Activated T-cell treated with anti-CD3 and anti-CD28 coated beads, Interleukin-2, amount 50 U/mL, for 72 hours (primary cell): Measurements from ENCODE around the gene MIA3. TPM values are rescaled to one million over a fixed set of nuclear protein-coding genes. Genes with fewer than 3 reads are reported as not detected.

ENCODE experiments used
- ATAC-seq, 2 donors: fragments of 150-1000 bp; cut with Tn5 transposase; replicated peaks in 1 of 2; 2 replicates each; pipeline ENCODE4 v1.10.0; 2021; ENCODE audit warnings: moderate library complexity in 2 of 2, mild to moderate bottlenecking in 1 of 2
- DNase-seq, 2 donors: peaks; one replicate each; pipeline ENCODE4 v3.0.0; 2021 to 2022; ENCODE audit warnings: mixed read lengths in 1 of 2
- H3K27ac Mint-ChIP-seq: one replicate; pipeline ENCODE4 v1.8.0; 2022; ENCODE audit warnings: mild to moderate bottlenecking, moderate library complexity, mixed read lengths
- H3K27me3 Mint-ChIP-seq: one replicate; pipeline ENCODE4 v1.8.0; 2022; ENCODE audit warnings: low read depth, mixed read lengths
- H3K36me3 Mint-ChIP-seq, 2 donors: one replicate each; pipeline ENCODE4 v1.8.0; 2022; ENCODE audit warnings: mixed read lengths in 2 of 2, mild to moderate bottlenecking in 1 of 2; ENCODE audit not compliant: insufficient read depth in 2 of 2
- H3K4me1 Mint-ChIP-seq: one replicate; pipeline ENCODE4 v1.8.0; 2022; ENCODE audit warnings: low read depth, mixed read lengths
- H3K4me3 Mint-ChIP-seq, 2 donors: one replicate each; pipeline ENCODE4 v1.8.0; 2022; ENCODE audit warnings: mild to moderate bottlenecking in 2 of 2, mixed read lengths in 2 of 2, moderate library complexity in 2 of 2
- H3K9me3 Mint-ChIP-seq, 2 donors: one replicate each; pipeline ENCODE4 v1.8.0; 2022; ENCODE audit warnings: mixed read lengths in 2 of 2
- total RNA-seq, 2 donors: library from RNA; stranded (reverse); gene quantifications; one replicate each; pipeline ENCODE4 v1.2.3, GENCODE V29; 2022

MIA3 gene
- total RNA-seq, 2 donors from 2014 or later: 52.2 to 61.5 TPM

GRCh38 chr1:222629921-222630535 lies 12.1 kb downstream of the MIA3 start:
- no peak for ATAC-seq
- Mint-ChIP-seq H3K27me3 (no peaks in the 10 kb centered on the region), H3K36me3 (peaks cover 2 to 23% of the 10 kb centered on the region in 2 donors)

GRCh38 chr1:222631611-222632208 lies 13.8 kb downstream of the MIA3 start:
- ATAC-seq (no peak), DNase-seq (no peak)
- H3K4me3 Mint-ChIP-seq: no peak overlapping the region
- H3K27me3 Mint-ChIP-seq: no peaks in the 10 kb centered on the region
- H3K9me3 Mint-ChIP-seq: no peaks in the 10 kb centered on the region
- H3K4me1 Mint-ChIP-seq: no peaks in the 10 kb centered on the region
- no peak overlapping the region for H3K27ac Mint-ChIP-seq
- H3K36me3 Mint-ChIP-seq: peaks cover 2 to 24% of the 10 kb centered on the region in 2 donors

More at GRCh38 chr1:222629921-222630535, 12.1 kb downstream of the MIA3 start:
- Mint-ChIP-seq H3K4me1 (no peaks in the 10 kb centered on the region), H3K27ac (no peak overlapping the region), H3K4me3 (no peak overlapping the region), H3K9me3 (no peaks in the 10 kb centered on the region)
- DNase-seq: no peak

- H3K4me3 Mint-ChIP-seq: no peak overlapping the region
- H3K27ac Mint-ChIP-seq: no peak overlapping the region
- H3K4me1 Mint-ChIP-seq: no peaks in the 10 kb centered on the region
- no peaks in the 10 kb centered on the region for H3K9me3 Mint-ChIP-seq
- ATAC-seq: no peak
- no peaks in the 10 kb centered on the region for H3K27me3 Mint-ChIP-seq
- H3K36me3 Mint-ChIP-seq: peaks cover 2 to 23% of the 10 kb centered on the region in 2 donors
- no peak for DNase-seq
Measured at GRCh38 chr1:222632749-222633148, 14.9 kb downstream of the MIA3 start.

- Mint-ChIP-seq H3K9me3 (no peaks in the 10 kb centered on the region), H3K27me3 (no peaks in the 10 kb centered on the region), H3K36me3 (peaks cover 2 to 16% of the 10 kb centered on the region in 2 donors), H3K27ac (no peak overlapping the region), H3K4me3 (no peak overlapping the region), H3K4me1 (no peaks in the 10 kb centered on the region)
- DNase-seq: peak; percentile 64 to 82
- ATAC-seq: peak; percentile 69 to 78
Measured at GRCh38 chr1:222634180-222635013, 16.5 kb downstream of the MIA3 start.

- H3K27me3 Mint-ChIP-seq: no peaks in the 10 kb centered on the region
Measured at GRCh38 chr1:222641269-222641948, 23.5 kb downstream of the MIA3 start.

GRCh38 chr1:222642468-222642867 lies 24.6 kb downstream of the MIA3 start:
- Mint-ChIP-seq H3K27me3 (no peaks in the 10 kb centered on the region), H3K36me3 (peaks cover 2 to 10% of the 10 kb centered on the region in 2 donors), H3K4me3 (peak overlapping the region; percentile 33 to 39), H3K27ac (no peak overlapping the region), H3K4me1 (peaks cover 36% of the 10 kb centered on the region), H3K9me3 (no peaks in the 10 kb centered on the region)
- ATAC-seq (no peak), DNase-seq (no peak)

More at GRCh38 chr1:222641269-222641948, 23.5 kb downstream of the MIA3 start:
- DNase-seq: no peak
- H3K4me1 Mint-ChIP-seq: peaks cover 36% of the 10 kb centered on the region
- H3K36me3 Mint-ChIP-seq: peaks cover 2 to 13% of the 10 kb centered on the region in 2 donors
- no peak overlapping the region for H3K4me3 Mint-ChIP-seq
- H3K9me3 Mint-ChIP-seq: no peaks in the 10 kb centered on the region
- ATAC-seq: no peak
- no peak overlapping the region for H3K27ac Mint-ChIP-seq

GRCh38 chr1:222643606-222643937 lies 25.7 kb downstream of the MIA3 start:
- H3K9me3 Mint-ChIP-seq: no peaks in the 10 kb centered on the region
- H3K4me1 Mint-ChIP-seq: peaks cover 36% of the 10 kb centered on the region
- H3K4me3 Mint-ChIP-seq: peak overlapping the region; percentile 84 to 98
- DNase-seq: no peak
- H3K27ac Mint-ChIP-seq: peak overlapping the region; percentile 89
- ATAC-seq: no peak
- H3K27me3 Mint-ChIP-seq: no peaks in the 10 kb centered on the region
- H3K36me3 Mint-ChIP-seq: peaks cover 2 to 14% of the 10 kb centered on the region in 2 donors

- peak overlapping the region; percentile 84 to 98 for H3K4me3 Mint-ChIP-seq
- no peaks in the 10 kb centered on the region for H3K9me3 Mint-ChIP-seq
- peak overlapping the region; percentile 89 for H3K27ac Mint-ChIP-seq
- H3K4me1 Mint-ChIP-seq: peaks cover 41% of the 10 kb centered on the region
- H3K27me3 Mint-ChIP-seq: no peaks in the 10 kb centered on the region
- ATAC-seq (peak; percentile 98), DNase-seq (peak; percentile 97 to 98)
- peaks cover 1 to 14% of the 10 kb centered on the region in 2 donors for H3K36me3 Mint-ChIP-seq
Measured at GRCh38 chr1:222643938-222644635, 26.2 kb downstream of the MIA3 start.

- Mint-ChIP-seq H3K27me3 (no peaks in the 10 kb centered on the region), H3K4me3 (peak overlapping the region; percentile 84 to 98), H3K9me3 (no peaks in the 10 kb centered on the region), H3K4me1 (peaks cover 41% of the 10 kb centered on the region), H3K36me3 (peaks cover 1 to 14% of the 10 kb centered on the region in 2 donors), H3K27ac (peak overlapping the region; percentile 89)
- DNase-seq (no peak), ATAC-seq (peak in 1 of 2 donors; percentile 15)
Measured at GRCh38 chr1:222644636-222644980, 26.7 kb downstream of the MIA3 start.

GRCh38 chr1:222652676-222653075 lies 34.8 kb downstream of the MIA3 start:
- DNase-seq (no peak), ATAC-seq (no peak)
- peaks cover 25 to 57% of the 10 kb centered on the region in 2 donors for H3K36me3 Mint-ChIP-seq
- peak overlapping the region; percentile 69 for H3K27ac Mint-ChIP-seq
- peak overlapping the region; percentile 55 to 64 for H3K4me3 Mint-ChIP-seq
- H3K27me3 Mint-ChIP-seq: no peaks in the 10 kb centered on the region
- peaks cover 66% of the 10 kb centered on the region for H3K4me1 Mint-ChIP-seq
- no peaks in the 10 kb centered on the region for H3K9me3 Mint-ChIP-seq

- peak; percentile 47 to 49 for DNase-seq
- H3K9me3 Mint-ChIP-seq: no peaks in the 10 kb centered on the region
- peak; percentile 88 to 91 for ATAC-seq
- H3K4me1 Mint-ChIP-seq: peaks cover 66% of the 10 kb centered on the region
- H3K36me3 Mint-ChIP-seq: peaks cover 29 to 57% of the 10 kb centered on the region in 2 donors
- peak overlapping the region; percentile 86 for H3K27ac Mint-ChIP-seq
- H3K4me3 Mint-ChIP-seq: peak overlapping the region; percentile 55 to 64
- H3K27me3 Mint-ChIP-seq: no peaks in the 10 kb centered on the region
Measured at GRCh38 chr1:222653178-222653827, 35.4 kb downstream of the MIA3 start.

GRCh38 chr1:222654849-222655248 lies 37.0 kb downstream of the MIA3 start:
- no peaks in the 10 kb centered on the region for H3K9me3 Mint-ChIP-seq
- DNase-seq (peak; percentile 64 to 78), ATAC-seq (peak; percentile 79 to 80)
- no peaks in the 10 kb centered on the region for H3K27me3 Mint-ChIP-seq
- H3K36me3 Mint-ChIP-seq: peaks cover 32 to 60% of the 10 kb centered on the region in 2 donors
- peaks cover 61% of the 10 kb centered on the region for H3K4me1 Mint-ChIP-seq
- peak overlapping the region; percentile 86 for H3K27ac Mint-ChIP-seq
- peak overlapping the region; percentile 50 to 64 for H3K4me3 Mint-ChIP-seq
